ENCODE results near the gene TRAPPC14. TPM values are rescaled to one million over a fixed set of nuclear protein-coding genes. Genes with fewer than 3 reads are reported as not detected.
A peak's percentile ranks its signal among the peaks of the same experiment; 100 is the strongest.

TRAPPC14 gene
- total and polyA plus RNA-seq, 2 of the 13 experiments (the other 11 are each of a cell fraction or from before 2014, with no cell fraction given), result 4.7 to 9.6 TPM

- TF ChIP-seq ZNF513 (CRISPR knock-in tag; conservative IDR thresholded peaks at IDR 0.05), result no peak
- no peak for TF ChIP-seq ARID2 (CRISPR knock-in tag; IDR thresholded peaks at IDR 0.05; ENCODE audit: borderline replicate concordance)
- peak; percentile 46; the same call in 1 of the 2 replicates for TF ChIP-seq GMEB1 (CRISPR knock-in tag; IDR thresholded peaks at IDR 0.05; ENCODE audit: borderline replicate concordance)
- TF ChIP-seq TMF1 (CRISPR knock-in tag; IDR thresholded peaks at IDR 0.05; ENCODE audit: low read depth), result no peak
- TF ChIP-seq FOXC1 (CRISPR knock-in tag; IDR thresholded peaks at IDR 0.05; ENCODE audit: borderline replicate concordance), result peak; percentile 62
- no peak for TF ChIP-seq STAG1 (CRISPR knock-in tag; IDR thresholded peaks at IDR 0.05)
- no peak for TF ChIP-seq ZBTB39 (CRISPR knock-in tag; IDR thresholded peaks at IDR 0.05)
- TF ChIP-seq MYPOP (CRISPR knock-in tag; IDR thresholded peaks at IDR 0.05), result peak; percentile 77; the same call in 1 of the 2 replicates
- TF ChIP-seq ZMAT5 (CRISPR knock-in tag; IDR thresholded peaks at IDR 0.05; ENCODE audit: borderline replicate concordance, low read depth), result no peak
- TF ChIP-seq PRDM15 (CRISPR knock-in tag; IDR thresholded peaks at IDR 0.05), result no peak
- TF ChIP-seq MEF2D (CRISPR knock-in tag; IDR thresholded peaks at IDR 0.05), result no peak
- no peak for TF ChIP-seq GRHL1 (CRISPR knock-in tag; conservative IDR thresholded peaks at IDR 0.05)
- TF ChIP-seq ZNF383 (CRISPR knock-in tag; IDR thresholded peaks at IDR 0.05; ENCODE audit: borderline replicate concordance), result no peak
- no peak for TF ChIP-seq ZNF138 (CRISPR knock-in tag; IDR thresholded peaks at IDR 0.05; ENCODE audit: low read depth)
Measured at GRCh38 chr7:100119072-100119969, 39.2 kb downstream of the TRAPPC14 start, which contains the start of the genes CNPY4 and TAF6 (continued).

Measured in HepG2 (cell line).